Measurements from ENCODE around the gene PTPN1.
"Not testable (repeated sequence)": the region's sequence is repeated elsewhere in the genome, so short reads cannot be mapped to it uniquely, and the experiment has no call there.

Gene PTPN1

GRCh38 chr20:50482396-50482981, 27.7 kb upstream of the PTPN1 start:
- no peak for DNase-seq

GRCh38 chr20:50484271-50484976, 25.8 kb upstream of the PTPN1 start:
- DNase-seq = no peak

- no peak for DNase-seq
Measured at GRCh38 chr20:50487397-50487796, 22.8 kb upstream of the PTPN1 start.

GRCh38 chr20:50488236-50488806, 21.9 kb upstream of the PTPN1 start:
- no peak for DNase-seq

GRCh38 chr20:50491168-50491567, 19.0 kb upstream of the PTPN1 start:
- no peak for DNase-seq

GRCh38 chr20:50491926-50492634, 18.1 kb upstream of the PTPN1 start:
- DNase-seq = no peak

GRCh38 chr20:50493881-50494253, 16.3 kb upstream of the PTPN1 start:
- DNase-seq = peak; percentile 0

GRCh38 chr20:50494428-50494827, 15.8 kb upstream of the PTPN1 start:
- peak; percentile 0 for DNase-seq

- DNase-seq = peak; percentile 0
Measured at GRCh38 chr20:50496773-50497385, 13.3 kb upstream of the PTPN1 start.

GRCh38 chr20:50498071-50498776, 12.0 kb upstream of the PTPN1 start:
- DNase-seq = no peak

- DNase-seq = no peak
Measured at GRCh38 chr20:50499938-50500337, 10.2 kb upstream of the PTPN1 start.

GRCh38 chr20:50501972-50502745, 8.0 kb upstream of the PTPN1 start:
- DNase-seq = no peak

GRCh38 chr20:50504231-50504823, 5.9 kb upstream of the PTPN1 start:
- no peak for DNase-seq

GRCh38 chr20:50506270-50506579, 4.0 kb upstream of the PTPN1 start:
- no peak for DNase-seq

- DNase-seq = not testable (repeated sequence)
Measured at GRCh38 chr20:50507745-50508144, 2.4 kb upstream of the PTPN1 start.

GRCh38 chr20:50508171-50508755, 1.9 kb upstream of the PTPN1 start:
- DNase-seq = no peak

- peak; percentile 6 for DNase-seq
Measured at GRCh38 chr20:50510706-50511542, 741 bp downstream of the PTPN1 start.

GRCh38 chr20:50512323-50512722, 2.1 kb downstream of the PTPN1 start:
- no peak for DNase-seq

GRCh38 chr20:50513169-50514034, 3.2 kb downstream of the PTPN1 start:
- DNase-seq = no peak

- DNase-seq = no peak
Measured at GRCh38 chr20:50514035-50514337, 3.8 kb downstream of the PTPN1 start.

Measured in RPMI8226 (cell line).